GM21717 (cell line): Measurements from ENCODE around the gene AKAP8L.
A peak's percentile ranks its signal among the peaks of the same experiment; 100 is the strongest.

Experiments
- ATAC-seq: cut with Tn5 transposase; IDR thresholded peaks from one replicate; pipeline ENCODE4 v1.9.1; 2021; ENCODE audit warnings: mild to moderate bottlenecking, moderate library complexity; ENCODE audit not compliant: unreplicated experiment

AKAP8L gene, protein sequence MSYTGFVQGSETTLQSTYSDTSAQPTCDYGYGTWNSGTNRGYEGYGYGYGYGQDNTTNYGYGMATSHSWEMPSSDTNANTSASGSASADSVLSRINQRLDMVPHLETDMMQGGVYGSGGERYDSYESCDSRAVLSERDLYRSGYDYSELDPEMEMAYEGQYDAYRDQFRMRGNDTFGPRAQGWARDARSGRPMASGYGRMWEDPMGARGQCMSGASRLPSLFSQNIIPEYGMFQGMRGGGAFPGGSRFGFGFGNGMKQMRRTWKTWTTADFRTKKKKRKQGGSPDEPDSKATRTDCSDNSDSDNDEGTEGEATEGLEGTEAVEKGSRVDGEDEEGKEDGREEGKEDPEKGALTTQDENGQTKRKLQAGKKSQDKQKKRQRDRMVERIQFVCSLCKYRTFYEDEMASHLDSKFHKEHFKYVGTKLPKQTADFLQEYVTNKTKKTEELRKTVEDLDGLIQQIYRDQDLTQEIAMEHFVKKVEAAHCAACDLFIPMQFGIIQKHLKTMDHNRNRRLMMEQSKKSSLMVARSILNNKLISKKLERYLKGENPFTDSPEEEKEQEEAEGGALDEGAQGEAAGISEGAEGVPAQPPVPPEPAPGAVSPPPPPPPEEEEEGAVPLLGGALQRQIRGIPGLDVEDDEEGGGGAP

DNA sequence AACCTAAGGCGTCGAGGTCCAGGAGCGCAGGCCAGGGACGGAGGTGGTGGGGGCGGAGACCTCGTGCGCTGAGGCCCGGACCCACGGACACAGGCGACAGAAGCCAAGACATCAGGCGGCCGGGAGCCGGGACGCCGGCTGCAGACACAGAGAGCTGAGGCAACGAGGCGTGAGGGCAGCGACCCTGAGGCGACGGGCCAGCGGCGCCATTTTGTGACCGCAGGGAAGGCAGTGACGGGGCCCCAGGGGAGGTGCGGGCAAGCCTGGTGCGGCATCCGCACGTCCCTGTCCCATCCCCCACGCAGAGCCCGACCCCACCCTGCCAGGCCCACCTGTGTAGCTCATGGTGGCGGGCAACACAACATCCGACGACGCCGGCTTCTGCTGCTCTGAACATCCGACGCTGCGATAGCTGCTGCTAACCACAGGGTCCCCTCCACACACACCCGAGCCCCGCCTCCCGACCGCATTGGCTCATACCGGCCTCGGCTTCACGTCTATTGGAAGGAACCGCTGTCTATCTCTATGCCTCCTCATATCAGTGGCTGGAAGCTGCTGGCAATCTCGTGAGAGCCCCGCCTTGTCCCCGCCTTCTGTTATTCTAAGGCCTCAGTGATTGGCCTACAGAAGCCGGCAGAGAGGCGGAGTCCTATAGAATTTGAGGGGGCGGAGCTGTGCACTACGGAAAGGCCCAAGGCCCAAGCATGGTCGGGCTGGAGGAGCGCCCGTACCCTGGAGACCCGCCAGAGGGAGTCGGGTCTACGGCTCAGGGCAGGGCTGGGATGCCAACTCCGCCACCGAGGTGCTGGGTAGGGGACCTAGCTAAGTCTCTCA lies at the start of gene AKAP8L:
Gene AKAP8L (minus strand): TSS at position 410 of the 834 bp plus-strand sequence. CDS start 65 bp downstream, at position 345.
- peak; percentile 91 for ATAC-seq

- no peak for ATAC-seq
These were observed 49.0 kb upstream of the AKAP8L start for GRCh38 chr19:15467734-15468214.

GRCh38 chr19:15466851-15467733 lies 48.3 kb upstream of the AKAP8L start:
- ATAC-seq: peak; percentile 45

- no peak for ATAC-seq
These were observed 45.9 kb upstream of the AKAP8L start, which contains the start of gene RASAL3 for GRCh38 chr19:15464394-15465385. Gene RASAL3 (minus strand): TSS chr19:15464544. CDS start chr19:15464358, 186 bp downstream.

GRCh38 chr19:15463861-15464371 lies 45.1 kb upstream of the AKAP8L start:
- no peak for ATAC-seq

DNA sequence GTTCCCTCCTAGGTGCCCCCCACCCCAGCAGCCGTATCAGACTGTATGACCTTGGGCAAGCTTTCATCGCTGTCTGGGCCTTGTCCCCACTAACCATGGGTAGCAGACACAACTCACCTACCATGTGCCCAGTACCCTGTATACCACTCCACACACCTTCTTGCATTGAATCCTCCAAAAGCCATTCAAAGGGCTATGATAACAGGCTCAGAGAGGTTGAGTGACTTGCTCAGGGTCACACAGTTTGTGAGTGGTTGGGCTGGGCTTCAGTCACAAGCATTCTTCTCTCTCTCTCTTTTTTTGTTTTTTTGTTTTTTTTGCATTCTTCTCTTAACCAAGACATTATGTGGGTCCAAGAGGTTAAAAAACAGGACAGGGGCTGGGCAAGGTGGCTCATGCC lies 42.9 kb upstream of the AKAP8L start:
- ATAC-seq: no peak

GRCh38 chr19:15457701-15458484 lies 39.1 kb upstream of the AKAP8L start:
- ATAC-seq: no peak

GRCh38 chr19:15456871-15457700 lies 38.3 kb upstream of the AKAP8L start:
- no peak for ATAC-seq

- no peak for ATAC-seq
These were observed 37.7 kb upstream of the AKAP8L start for GRCh38 chr19:15456441-15456840.

DNA sequence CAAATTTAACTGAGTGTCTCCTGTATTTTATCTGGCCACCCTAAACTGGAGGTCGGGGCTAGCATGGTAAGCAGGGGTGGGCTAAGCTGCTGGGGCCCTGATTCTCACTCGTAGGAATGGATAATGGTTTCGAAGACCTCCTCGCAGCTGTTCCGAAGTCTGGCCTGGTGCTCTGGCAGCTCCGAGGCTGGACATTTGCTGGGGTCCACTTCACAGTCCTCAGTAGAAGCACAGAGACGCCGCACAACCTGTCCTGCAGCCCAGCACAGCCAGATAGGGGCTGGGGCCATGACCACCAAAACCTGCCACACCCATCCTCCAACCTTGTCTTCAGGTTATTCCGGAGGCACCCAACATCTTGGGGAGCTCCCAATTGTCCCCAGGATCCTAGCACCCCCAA lies 37.2 kb upstream of the AKAP8L start:
- no peak for ATAC-seq

GRCh38 chr19:15453906-15454860 lies 35.4 kb upstream of the AKAP8L start:
- no peak for ATAC-seq

- no peak for ATAC-seq
These were observed 34.3 kb upstream of the AKAP8L start for GRCh38 chr19:15453091-15453578.

DNA sequence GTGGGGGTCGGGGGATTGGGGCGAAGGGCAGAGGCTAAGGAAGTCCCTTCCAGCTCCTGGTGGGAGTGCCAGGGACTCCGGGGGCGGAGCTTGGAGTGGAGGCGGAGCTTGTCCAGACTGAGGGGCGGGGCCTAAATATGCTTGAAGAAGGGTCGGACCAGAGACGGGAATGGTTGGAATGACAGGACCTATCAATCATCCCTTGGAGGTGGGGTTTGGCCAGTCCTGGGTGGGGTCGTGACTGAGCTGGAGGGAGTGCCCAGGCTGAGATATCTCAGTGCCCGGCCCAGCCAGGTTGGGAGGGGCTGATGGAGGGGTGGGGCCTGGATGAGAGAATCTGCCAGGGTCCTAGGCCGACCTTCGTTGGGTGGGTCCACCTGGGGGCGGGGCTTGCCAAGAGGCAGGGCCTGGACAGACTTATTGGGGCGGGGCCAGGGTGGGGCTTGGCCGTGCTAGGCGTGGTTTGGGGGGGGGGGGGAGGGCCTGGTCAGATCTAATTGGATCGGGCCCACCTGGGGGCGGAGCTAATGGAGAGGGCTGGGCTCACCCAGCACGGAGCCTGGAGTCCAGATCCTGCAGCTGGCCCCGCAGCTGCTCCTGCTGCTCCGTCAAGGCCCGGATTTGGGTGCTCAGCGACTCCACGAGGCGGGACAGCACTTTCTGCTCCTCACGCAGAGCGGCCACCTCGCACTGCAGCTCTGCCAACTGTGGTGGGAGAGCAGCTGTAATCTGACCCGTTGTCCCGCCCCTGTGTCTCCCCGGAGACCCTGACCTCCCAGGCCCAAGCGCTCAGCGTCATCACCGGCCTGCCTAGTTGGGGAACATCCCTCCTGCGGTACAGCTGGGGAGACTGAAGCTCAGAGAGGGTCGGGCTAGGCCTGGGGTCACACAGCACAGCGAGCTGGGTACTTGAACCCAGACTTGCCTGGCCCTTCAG lies 33.6 kb upstream of the AKAP8L start:
- no peak for ATAC-seq

DNA sequence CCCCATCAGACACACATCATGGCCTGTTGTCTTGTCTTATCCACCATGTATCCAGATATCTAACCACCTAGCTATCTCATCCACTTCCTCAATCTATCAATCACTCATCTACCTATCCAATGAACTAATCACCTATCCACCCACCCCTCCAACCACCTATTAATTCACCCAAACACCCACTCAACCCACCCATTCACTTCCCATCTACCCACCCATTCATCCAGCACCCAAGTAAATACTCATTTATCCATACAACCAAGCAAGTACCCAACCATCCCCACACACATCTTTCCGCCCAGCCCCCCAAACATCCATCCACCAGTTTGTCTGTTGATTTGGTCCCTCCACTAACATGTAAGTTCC lies 31.7 kb upstream of the AKAP8L start:
- ATAC-seq: no peak
